ENCODE measurements around the gene DOCK9.

GRCh38 chr13:99022941-99023340 is 45.1 kb upstream of the DOCK9 start:
- TF ChIP-seq, protein P1, sequence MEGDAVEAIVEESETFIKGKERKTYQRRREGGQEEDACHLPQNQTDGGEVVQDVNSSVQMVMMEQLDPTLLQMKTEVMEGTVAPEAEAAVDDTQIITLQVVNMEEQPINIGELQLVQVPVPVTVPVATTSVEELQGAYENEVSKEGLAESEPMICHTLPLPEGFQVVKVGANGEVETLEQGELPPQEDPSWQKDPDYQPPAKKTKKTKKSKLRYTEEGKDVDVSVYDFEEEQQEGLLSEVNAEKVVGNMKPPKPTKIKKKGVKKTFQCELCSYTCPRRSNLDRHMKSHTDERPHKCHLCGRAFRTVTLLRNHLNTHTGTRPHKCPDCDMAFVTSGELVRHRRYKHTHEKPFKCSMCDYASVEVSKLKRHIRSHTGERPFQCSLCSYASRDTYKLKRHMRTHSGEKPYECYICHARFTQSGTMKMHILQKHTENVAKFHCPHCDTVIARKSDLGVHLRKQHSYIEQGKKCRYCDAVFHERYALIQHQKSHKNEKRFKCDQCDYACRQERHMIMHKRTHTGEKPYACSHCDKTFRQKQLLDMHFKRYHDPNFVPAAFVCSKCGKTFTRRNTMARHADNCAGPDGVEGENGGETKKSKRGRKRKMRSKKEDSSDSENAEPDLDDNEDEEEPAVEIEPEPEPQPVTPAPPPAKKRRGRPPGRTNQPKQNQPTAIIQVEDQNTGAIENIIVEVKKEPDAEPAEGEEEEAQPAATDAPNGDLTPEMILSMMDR (IDR thresholded peaks at IDR 0.05; ENCODE audit: insufficient read depth, low read depth, low read length) = no peak
- no peak for TF ChIP-seq EZH2 (IDR thresholded peaks at IDR 0.05; ENCODE audit: insufficient read depth, low read length)
